Keratinocyte (primary cell): ENCODE data around the gene HSPBP1. TPM values are rescaled to one million over a fixed set of nuclear protein-coding genes. Genes with fewer than 3 reads are reported as not detected.

Experiments used
- DNase-seq: peaks from one replicate; pipeline ENCODE4 v3.0.0-alpha.2; 2011; ENCODE audit warnings: low read depth, missing footprints, low spot score
- FAIRE-seq: peaks from 2 replicates; lab custom pipeline; 2011; peaks lifted over from hg19 to GRCh38; lab: Jason Lieb, UNC
- H2AFZ ChIP-seq: 2 replicates; pipeline ENCODE4 v1.6.0; 2012; ENCODE audit warnings: low read length, control low read depth, inconsistent platforms; ENCODE audit not compliant: control insufficient read depth
- H3K27ac ChIP-seq: 2 replicates; pipeline ENCODE4 v1.5.1; 2011; ENCODE audit warnings: low read length; ENCODE audit not compliant: control insufficient read depth, insufficient read depth
- H3K27me3 ChIP-seq: 3 replicates; pipeline ENCODE4 v1.6.0; 2011; ENCODE audit warnings: low read length; ENCODE audit not compliant: control insufficient read depth, insufficient read depth; ENCODE audit errors: extremely low read depth
- H3K36me3 ChIP-seq, 2 experiments: 2 replicates in 1 of 2; 3 replicates in 1 of 2; pipeline ENCODE4 v1.5.1; 2011; ENCODE audit warnings: low read length in 2 of 2, mild to moderate bottlenecking in 1 of 2; ENCODE audit not compliant: control insufficient read depth in 2 of 2, insufficient read depth in 2 of 2; ENCODE audit errors: extremely low read depth in 1 of 2
- H3K4me1 ChIP-seq: 3 replicates; pipeline ENCODE4 v1.5.1; 2011; ENCODE audit warnings: low read length; ENCODE audit not compliant: control insufficient read depth, insufficient read depth; ENCODE audit errors: extremely low read depth
- H3K4me2 ChIP-seq: 3 replicates; pipeline ENCODE4 v1.6.0; 2011; ENCODE audit warnings: low read depth, low read length; ENCODE audit not compliant: control insufficient read depth, insufficient read depth; ENCODE audit errors: extremely low read depth
- H3K4me3 ChIP-seq, 3 experiments: fragments of 200-600 bp in 1 of 3; sonication (generic) in 1 of 3; 2 replicates in 2 of 3; 3 replicates in 1 of 3; pipeline ENCODE4 v1.5.1; 2011 to 2016; ENCODE audit warnings: low read length in 3 of 3, mild to moderate bottlenecking in 3 of 3, control low read depth in 2 of 3, inconsistent platforms in 1 of 3, low read depth in 1 of 3, mixed read lengths in 1 of 3, mixed run types in 1 of 3, moderate library complexity in 1 of 3; ENCODE audit not compliant: control insufficient read depth in 2 of 3, insufficient read depth in 2 of 3; ENCODE audit errors: extremely low read depth in 1 of 3
- H3K79me2 ChIP-seq: 2 replicates; pipeline ENCODE4 v1.6.0; 2012; ENCODE audit warnings: low read length; ENCODE audit not compliant: control insufficient read depth, insufficient read depth
- H3K9ac ChIP-seq: 3 replicates; pipeline ENCODE4 v1.6.0; 2011; ENCODE audit warnings: low read length; ENCODE audit not compliant: control insufficient read depth, insufficient read depth; ENCODE audit errors: extremely low read depth
- H3K9me1 ChIP-seq: 3 replicates; pipeline ENCODE4 v1.6.0; 2011; ENCODE audit warnings: low read length; ENCODE audit not compliant: control insufficient read depth, insufficient read depth; ENCODE audit errors: extremely low read depth
- H3K9me3 ChIP-seq: 2 replicates; pipeline ENCODE4 v1.5.1; 2012; ENCODE audit warnings: low read depth, low read length; ENCODE audit not compliant: control insufficient read depth
- H4K20me1 ChIP-seq: 3 replicates; pipeline ENCODE4 v1.6.0; 2011; ENCODE audit warnings: low read length; ENCODE audit not compliant: control insufficient read depth, insufficient read depth; ENCODE audit errors: extremely low read depth
- EZH2 ChIP-seq: IDR thresholded peaks from one replicate; pipeline ENCODE4 v1.6.1; 2012; ENCODE audit warnings: inconsistent platforms, mild to moderate bottlenecking, low read length, moderate library complexity
- dilution Hi-C: fragments of 300-500 bp; cut with MboI; formaldehyde crosslinking; loops from one replicate; pipeline ENCODE4 v1.7.0; 2020; ENCODE audit warnings: low sequenced_read_pairs; ENCODE audit not compliant: extremely low pct_ligation_motif_present
- polyA plus RNA-seq, 5 experiments: library from polyadenylated mRNA; depleted of rRNA in 3 of 5; stranded (reverse) in 3 of 5; stranded (forward) in 1 of 5; unstranded in 1 of 5; fragments of >200 nt; gene quantifications; 1 replicate in 1 of 5; 2 replicates in 3 of 5; 3 replicates in 1 of 5; pipeline versions ENCODE4 v1.2.1 to v1.2.3, GENCODE V29; 2011 to 2012; ENCODE audit warnings: missing spikeins in 2 of 5, low read depth in 1 of 5, low replicate concordance in 1 of 5
- TF ChIP-seq, protein P1 (sequence below), 3 experiments: IDR thresholded peaks in 1 of 3; conservative IDR thresholded peaks in 1 of 3; optimal IDR thresholded peaks in 1 of 3; 2 replicates in 2 of 3; 3 replicates in 1 of 3; pipeline versions ENCODE3 to v1.5.1; 2011; ENCODE audit warnings: low read length in 3 of 3, mild to moderate bottlenecking in 3 of 3, moderate library complexity in 2 of 3, control low read depth in 1 of 3, inconsistent platforms in 1 of 3; ENCODE audit not compliant: insufficient read depth in 2 of 3; ENCODE audit errors: extremely low read depth in 1 of 3

The HSPBP1 gene
- polyA plus RNA-seq, 1 donor (not counting 4 experiments of a cell fraction or from before 2014, with no cell fraction given): 20.2 TPM

GRCh38 chr19:55304980-55305379 is 25.1 kb upstream of the HSPBP1 start:
- no peaks in the 10 kb centered on the region for H4K20me1 ChIP-seq
- dilution Hi-C loops: no loop called here
- H3K9ac ChIP-seq: no peak overlapping the region
- no peaks in the 10 kb centered on the region for H3K27me3 ChIP-seq
- no peaks in the 10 kb centered on the region for H3K79me2 ChIP-seq
- no peak for DNase-seq
- H3K4me2 ChIP-seq: no peak overlapping the region
- H2AFZ ChIP-seq: no peak overlapping the region
- TF ChIP-seq EZH2: no peak
- TF ChIP-seq, protein P1, sequence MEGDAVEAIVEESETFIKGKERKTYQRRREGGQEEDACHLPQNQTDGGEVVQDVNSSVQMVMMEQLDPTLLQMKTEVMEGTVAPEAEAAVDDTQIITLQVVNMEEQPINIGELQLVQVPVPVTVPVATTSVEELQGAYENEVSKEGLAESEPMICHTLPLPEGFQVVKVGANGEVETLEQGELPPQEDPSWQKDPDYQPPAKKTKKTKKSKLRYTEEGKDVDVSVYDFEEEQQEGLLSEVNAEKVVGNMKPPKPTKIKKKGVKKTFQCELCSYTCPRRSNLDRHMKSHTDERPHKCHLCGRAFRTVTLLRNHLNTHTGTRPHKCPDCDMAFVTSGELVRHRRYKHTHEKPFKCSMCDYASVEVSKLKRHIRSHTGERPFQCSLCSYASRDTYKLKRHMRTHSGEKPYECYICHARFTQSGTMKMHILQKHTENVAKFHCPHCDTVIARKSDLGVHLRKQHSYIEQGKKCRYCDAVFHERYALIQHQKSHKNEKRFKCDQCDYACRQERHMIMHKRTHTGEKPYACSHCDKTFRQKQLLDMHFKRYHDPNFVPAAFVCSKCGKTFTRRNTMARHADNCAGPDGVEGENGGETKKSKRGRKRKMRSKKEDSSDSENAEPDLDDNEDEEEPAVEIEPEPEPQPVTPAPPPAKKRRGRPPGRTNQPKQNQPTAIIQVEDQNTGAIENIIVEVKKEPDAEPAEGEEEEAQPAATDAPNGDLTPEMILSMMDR (optimal IDR thresholded peaks at IDR 0.05 in 1 of 3, IDR thresholded peaks at IDR 0.05 in 1 of 3, conservative IDR thresholded peaks at IDR 0.05 in 1 of 3; ENCODE audit: extremely low read depth in 1 of 3, insufficient read depth in 2 of 3, low read length in 3 of 3): no peak
- H3K9me3 ChIP-seq: no peaks in the 10 kb centered on the region
- H3K4me1 ChIP-seq: peaks cover 2% of the 10 kb centered on the region
- H3K27ac ChIP-seq: no peak overlapping the region
- no peaks in the 10 kb centered on the region for H3K9me1 ChIP-seq
- FAIRE-seq: no peak
- no peak overlapping the region for H3K4me3 ChIP-seq
- H3K36me3 ChIP-seq: no peaks in the 10 kb centered on the region

GRCh38 chr19:55304279-55304978 is 24.5 kb upstream of the HSPBP1 start:
- no peak overlapping the region for H3K9ac ChIP-seq
- H2AFZ ChIP-seq: no peak overlapping the region
- DNase-seq: no peak
- H3K4me1 ChIP-seq: peaks cover 2% of the 10 kb centered on the region
- H3K9me1 ChIP-seq: no peaks in the 10 kb centered on the region
- no peak overlapping the region for H3K27ac ChIP-seq
- TF ChIP-seq, protein P1 (optimal IDR thresholded peaks at IDR 0.05 in 1 of 3, IDR thresholded peaks at IDR 0.05 in 1 of 3, conservative IDR thresholded peaks at IDR 0.05 in 1 of 3; ENCODE audit: extremely low read depth in 1 of 3, insufficient read depth in 2 of 3, low read length in 3 of 3): no peak
- no peak for TF ChIP-seq EZH2
- dilution Hi-C loops: no loop called here
- no peak for FAIRE-seq
- no peaks in the 10 kb centered on the region for H3K27me3 ChIP-seq
- H3K4me2 ChIP-seq: no peak overlapping the region
- H4K20me1 ChIP-seq: no peaks in the 10 kb centered on the region
- H3K9me3 ChIP-seq: no peaks in the 10 kb centered on the region
- H3K36me3 ChIP-seq: no peaks in the 10 kb centered on the region
- no peaks in the 10 kb centered on the region for H3K79me2 ChIP-seq
- H3K4me3 ChIP-seq: no peak overlapping the region
